ENCODE data around the gene SELENOV.

DNA sequence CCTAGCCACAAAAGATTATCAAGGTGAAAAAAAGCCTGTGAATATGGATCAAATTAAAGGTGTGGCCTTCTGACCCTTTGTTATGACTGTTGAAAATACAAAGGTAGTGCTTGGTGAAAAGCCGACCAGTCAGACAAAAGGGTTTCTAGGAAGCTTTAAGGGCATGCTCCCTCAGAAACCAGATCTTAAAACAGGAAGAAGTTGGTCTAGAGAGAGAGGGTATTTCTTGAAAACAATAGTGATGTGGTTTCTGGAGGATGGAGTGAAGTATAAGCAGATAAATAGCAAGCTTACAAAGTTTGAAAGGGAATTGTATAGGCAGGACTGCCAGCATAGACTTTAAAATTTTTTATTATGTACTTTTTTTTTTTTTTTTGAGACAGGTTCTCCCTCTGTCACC lies 30.0 kb downstream of the SELENOV start:
- TF ChIP-seq FOXA1 (IDR thresholded peaks at IDR 0.05), result no peak
- TF ChIP-seq ZNF384 (IDR thresholded peaks at IDR 0.05), result no peak
- TF ChIP-seq TARDBP (IDR thresholded peaks at IDR 0.05), result no peak
- TF ChIP-seq HDGF (IDR thresholded peaks at IDR 0.05; ENCODE audit: borderline replicate concordance), result no peak
- no peak for TF ChIP-seq SP1 (IDR thresholded peaks at IDR 0.05)
- no peak for TF ChIP-seq FOXK2 (IDR thresholded peaks at IDR 0.05)
- TF ChIP-seq FOXM1 (IDR thresholded peaks at IDR 0.05; ENCODE audit: borderline replicate concordance), result no peak
- no peak for TF ChIP-seq ELF4 (IDR thresholded peaks at IDR 0.05)
- TF ChIP-seq ARNT (IDR thresholded peaks at IDR 0.05), result no peak
- no peak for TF ChIP-seq NFRKB (IDR thresholded peaks at IDR 0.05)
- no peak for TF ChIP-seq L3MBTL2 (conservative IDR thresholded peaks at IDR 0.05)
